Measurements from ENCODE around the gene TUBA1B. TPM values are rescaled to one million over a fixed set of nuclear protein-coding genes. Genes with fewer than 3 reads are reported as not detected.
"Not testable (repeated sequence)": the region's sequence is repeated elsewhere in the genome, so short reads cannot be mapped to it uniquely, and the experiment has no call there.

TUBA1B gene
- total RNA-seq, 1 donor from 2014 or later = 510 TPM

DNA sequence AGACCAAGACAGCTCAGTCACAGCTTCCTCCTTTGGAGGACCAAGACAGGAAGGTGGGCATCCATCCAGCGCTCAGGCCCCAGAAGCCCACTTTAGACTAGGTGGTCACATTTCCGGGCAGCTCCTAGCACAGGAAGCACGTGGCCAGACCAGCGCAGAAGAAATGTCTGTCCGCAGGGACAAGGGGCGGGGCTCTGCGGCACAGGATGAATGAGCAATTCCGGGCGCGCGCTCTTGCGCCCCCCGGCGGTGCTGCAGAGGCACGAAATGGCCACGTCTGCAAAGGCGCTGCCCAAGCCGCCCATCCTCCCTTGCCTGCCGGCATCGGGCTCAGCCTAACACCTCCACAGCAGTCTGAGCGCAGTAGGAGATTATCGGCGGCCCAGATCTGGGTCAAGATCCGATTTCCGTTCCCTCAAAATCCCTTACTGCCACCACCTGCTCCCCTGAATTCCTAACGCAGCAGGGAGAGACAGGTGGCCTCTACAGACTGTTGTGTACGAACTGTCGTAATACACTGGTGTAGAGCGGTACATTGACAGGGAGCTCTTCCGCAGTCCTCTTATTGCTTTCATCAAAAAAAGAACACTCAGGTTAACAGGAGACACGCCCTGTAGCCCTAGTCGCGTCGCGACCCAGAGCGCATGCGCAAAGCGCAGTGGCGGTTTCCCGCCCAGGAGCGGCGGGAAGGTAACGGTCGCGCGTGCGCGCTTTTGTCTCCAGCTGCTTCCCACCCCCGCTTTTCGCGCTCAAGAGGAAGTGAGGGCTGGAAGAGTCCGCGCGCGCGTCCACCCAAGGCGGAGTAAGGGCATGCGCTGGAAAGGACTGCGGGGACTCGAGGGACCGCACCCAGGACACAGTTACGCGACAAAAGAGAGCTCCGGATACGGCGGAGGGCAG, 794 bp downstream of the TUBA1B start:
- ATAC-seq (peak; percentile 86), DNase-seq (ENCODE audit: missing footprints) (peak; percentile 98)
- intact Hi-C loops (cut with DNase I) = loop anchor here (1.0 kb wide), 2 partner anchors 58 to 104 kb away; no protein-coding TSS in a partner anchor

DNA sequence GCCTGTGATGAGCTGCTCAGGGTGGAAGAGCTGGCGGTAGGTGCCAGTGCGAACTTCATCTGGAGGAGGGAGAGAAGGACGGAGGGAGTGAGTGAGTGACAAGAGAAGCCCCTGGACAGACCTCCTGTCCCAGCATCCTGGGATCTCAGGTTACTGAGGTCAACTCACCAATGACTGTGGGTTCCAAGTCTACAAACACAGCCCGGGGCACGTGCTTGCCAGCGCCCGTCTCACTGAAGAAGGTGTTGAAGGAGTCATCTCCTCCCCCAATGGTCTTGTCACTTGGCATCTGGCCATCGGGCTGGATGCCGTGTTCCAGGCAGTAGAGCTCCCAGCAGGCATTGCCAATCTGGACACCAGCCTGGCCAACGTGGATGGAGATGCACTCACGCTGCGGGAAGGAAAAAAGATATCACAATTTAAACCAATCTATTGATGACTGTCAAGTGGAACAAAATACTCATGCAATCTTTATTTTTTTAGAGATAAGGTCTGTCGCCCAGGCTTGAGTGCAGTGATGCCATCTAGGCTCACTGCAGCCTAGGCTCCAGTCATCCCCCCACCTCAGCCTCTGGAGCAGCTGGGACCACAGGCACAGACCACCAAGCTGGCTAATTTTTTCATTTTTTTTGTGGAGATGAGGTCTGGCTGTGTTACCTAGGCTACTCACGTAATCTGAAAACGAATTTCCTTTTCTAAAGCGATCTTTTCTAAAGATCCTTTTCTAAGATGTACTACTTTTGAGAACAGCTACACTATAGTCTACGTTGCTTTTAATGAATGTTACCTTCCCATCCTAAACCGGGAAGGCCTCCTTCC, 1.7 kb downstream of the TUBA1B start:
- DNase-seq (ENCODE audit: missing footprints) (no peak), ATAC-seq (no peak)
- intact Hi-C loops (cut with DNase I) = loop anchor here (1.0 kb wide), 1 partner anchor 59 kb away; no protein-coding TSS in a partner anchor

DNA sequence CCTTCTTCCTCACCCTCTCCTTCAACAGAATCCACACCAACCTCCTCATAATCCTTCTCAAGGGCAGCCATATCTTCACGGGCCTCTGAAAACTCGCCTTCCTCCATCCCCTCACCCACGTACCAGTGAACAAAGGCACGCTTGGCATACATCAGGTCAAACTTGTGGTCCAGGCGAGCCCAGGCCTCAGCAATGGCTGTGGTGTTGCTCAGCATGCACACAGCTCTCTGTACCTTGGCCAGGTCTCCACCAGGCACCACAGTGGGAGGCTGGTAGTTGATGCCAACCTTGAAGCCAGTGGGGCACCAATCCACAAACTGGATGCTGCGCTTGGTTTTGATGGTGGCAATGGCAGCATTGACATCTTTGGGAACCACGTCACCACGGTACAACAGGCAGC, 3.2 kb downstream of the TUBA1B start:
- ATAC-seq; DNase-seq (ENCODE audit: missing footprints); intact Hi-C loops (cut with DNase I): not testable (repeated sequence)

DNA sequence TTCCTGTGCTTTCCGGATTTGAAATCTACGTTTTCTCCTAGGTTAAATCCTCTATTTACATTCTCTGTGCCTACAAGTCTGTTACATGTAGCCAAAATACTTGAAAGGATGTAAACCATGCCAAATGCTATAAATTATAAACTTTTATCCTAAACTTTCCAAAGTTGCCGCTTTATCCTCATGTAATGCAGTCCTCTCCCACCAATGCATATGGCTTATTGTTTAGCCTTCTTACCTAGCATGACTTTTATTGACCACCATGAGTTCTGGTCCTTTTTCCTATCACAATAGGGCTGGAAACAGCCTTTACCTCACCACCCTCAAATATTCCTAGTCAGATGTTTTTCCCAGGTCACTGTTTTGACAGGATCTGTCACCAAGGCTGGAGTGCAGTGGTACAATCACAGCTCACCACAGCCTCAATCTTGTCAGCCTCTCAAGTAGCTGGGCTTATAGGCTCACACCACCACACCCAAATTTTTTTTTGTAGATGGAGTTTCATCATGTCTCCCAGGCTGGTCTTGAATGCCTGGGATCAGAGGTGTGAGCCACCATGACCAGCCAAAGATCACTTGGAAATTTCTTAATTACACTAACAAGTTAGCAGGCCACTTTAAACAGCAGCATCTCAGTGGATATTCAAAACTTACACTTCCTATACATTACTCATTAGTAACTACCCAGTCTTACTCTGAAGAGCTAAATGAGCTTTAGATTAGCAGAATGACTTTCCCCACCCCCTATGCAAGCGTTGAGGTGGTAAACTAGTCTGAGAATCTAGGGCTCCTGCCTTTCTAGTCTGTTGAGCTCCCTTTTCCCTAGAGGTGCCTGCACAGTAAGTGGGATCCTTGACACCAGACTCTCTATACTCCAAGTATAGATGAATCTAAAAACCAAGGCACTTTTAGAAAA, 4.1 kb downstream of the TUBA1B start:
- ATAC-seq (no peak), DNase-seq (ENCODE audit: missing footprints) (no peak)
- intact Hi-C loops (cut with DNase I) = no loop called here

DNA sequence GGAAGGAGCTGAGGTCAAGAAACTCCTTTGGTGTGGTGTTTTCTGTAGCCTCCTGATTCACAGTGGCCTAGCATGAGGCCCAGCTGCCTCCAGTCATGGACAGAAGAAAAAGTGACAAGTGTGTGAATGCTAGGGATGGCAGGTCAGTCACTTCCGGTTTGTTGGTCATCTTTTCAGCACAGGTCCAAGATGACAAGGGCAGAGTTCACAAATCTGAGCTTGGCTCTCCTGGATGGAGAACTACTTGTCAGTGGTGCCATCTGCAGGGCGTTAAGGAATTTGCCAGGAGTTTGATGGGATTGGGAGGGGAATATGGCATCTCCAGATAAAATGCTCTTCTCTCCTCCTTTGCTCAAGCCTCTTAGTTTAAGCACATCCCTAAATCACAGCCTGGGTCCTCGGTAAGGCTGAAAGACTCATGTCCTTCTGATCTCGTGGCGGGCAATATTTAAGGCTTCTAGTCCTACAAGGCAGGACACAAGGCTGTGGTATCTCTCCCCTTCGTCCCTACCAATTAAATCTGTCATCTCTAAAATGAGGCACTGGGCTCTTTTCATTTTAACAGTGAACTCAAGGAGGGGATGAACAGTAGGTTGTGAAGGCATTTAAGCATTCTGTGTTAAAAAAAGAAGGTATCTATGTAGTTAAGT, 10.0 kb downstream of the TUBA1B start:
- intact Hi-C loops (cut with DNase I) = loop anchor here (1.0 kb wide), 2 partner anchors 33 to 58 kb away; no protein-coding TSS in a partner anchor
- ATAC-seq = peak; percentile 54
- no peak for DNase-seq (ENCODE audit: missing footprints)

DNA sequence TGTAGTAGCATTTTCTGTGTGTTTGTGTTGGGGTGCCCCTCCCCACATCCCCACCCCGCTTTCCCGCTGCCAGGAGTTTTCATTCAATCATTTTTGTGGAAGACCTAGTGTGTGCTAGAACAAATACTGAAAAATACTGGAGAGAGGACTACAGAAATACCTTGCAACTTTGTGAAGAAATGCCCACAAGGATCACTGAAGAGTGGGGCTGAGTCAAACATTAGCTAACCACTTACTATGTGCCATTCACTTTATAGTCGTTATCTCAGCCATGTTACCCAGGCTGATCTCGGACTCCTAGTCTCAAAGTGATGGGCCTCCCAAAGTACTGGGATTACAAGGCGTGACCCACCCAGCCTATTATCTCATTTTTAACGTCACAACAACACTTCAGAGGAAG, 20.0 kb downstream of the TUBA1B start:
- ATAC-seq (no peak), DNase-seq (ENCODE audit: missing footprints) (no peak)
- intact Hi-C loops (cut with DNase I) = no loop called here

DNA sequence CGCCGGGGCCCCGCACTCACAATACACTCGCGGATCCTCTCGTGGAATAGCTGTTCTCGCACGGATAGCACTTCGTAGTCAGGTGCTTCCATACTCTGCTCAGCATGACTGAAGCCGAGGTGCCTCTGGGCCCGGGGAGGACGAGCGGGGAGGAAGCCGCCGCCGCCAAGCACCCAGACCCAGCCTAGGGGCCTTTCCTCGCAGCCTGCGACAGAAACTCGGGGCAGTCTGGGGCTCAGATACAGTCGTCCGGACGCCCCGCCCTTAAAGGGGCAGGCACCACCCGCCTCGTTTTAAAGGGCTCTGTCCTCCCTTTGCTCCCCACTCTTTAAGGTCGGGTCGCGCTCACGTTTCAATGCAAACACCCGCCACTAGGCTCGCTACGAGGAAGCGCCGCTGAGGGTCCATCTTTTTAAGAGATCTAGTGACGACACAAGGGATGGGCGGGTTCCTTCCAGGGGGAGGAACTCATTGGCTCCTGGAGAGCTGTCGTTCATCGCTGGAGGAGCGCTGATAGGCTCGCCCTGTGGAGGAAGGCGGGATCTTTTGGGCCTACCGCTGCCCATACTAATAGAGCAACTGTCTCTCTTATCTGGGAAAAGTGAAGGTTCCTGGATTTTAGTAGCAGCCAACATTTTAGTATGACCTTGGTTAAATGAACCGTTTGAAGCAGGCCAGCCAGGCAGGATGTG, 20.6 kb downstream of the TUBA1B start, which contains the start of gene LMBR1L:
TSS of gene LMBR1L (minus strand) at position 384 of the 692 bp plus-strand sequence. CDS start at position 92, 292 bp downstream.
- intact Hi-C loops (cut with DNase I) = no loop called here
- DNase-seq (ENCODE audit: missing footprints) (peak; percentile 97), ATAC-seq (peak; percentile 96)

DNA sequence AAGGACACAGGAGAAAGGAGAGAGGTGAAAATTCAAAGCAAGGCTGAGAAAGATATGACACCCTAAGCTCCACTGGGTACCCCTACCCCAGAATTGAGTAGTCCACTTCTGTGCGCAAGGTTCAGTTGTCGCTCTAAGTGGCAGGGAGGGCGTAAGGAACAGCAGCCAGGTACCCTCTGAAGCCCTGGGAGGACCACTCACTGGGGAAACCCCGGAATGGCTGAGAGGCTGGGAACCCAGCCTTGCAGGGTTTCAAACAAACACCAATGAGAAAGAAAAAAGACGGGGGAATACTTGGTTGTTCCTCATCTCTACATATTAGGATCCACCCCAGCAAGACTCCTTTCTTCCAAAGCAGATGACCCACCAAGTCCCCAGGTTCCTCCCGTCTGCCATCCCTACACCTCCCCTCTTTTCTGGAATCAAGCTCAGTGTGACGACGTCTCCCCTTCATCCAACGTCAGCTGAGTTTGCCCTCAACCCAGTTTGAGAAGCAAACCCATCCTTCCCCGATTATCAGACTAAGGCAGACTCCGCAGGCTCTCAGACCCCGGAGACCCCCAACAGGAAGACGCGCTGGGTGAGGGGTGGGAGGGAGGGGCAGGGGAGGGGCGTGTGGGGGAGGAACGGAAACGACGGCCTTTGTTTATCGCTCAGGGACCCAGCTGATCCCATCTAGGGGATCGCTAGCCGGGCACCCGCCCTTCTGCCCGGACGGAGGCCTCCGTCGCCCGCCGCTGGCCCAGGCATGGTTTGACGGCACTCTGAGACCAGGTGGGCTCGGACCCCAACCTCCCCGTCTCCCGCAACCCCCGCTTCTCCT, 21.3 kb downstream of the TUBA1B start:
- intact Hi-C loops (cut with DNase I) = no loop called here
- DNase-seq (ENCODE audit: missing footprints) = peak; percentile 75
- ATAC-seq = no peak

DNA sequence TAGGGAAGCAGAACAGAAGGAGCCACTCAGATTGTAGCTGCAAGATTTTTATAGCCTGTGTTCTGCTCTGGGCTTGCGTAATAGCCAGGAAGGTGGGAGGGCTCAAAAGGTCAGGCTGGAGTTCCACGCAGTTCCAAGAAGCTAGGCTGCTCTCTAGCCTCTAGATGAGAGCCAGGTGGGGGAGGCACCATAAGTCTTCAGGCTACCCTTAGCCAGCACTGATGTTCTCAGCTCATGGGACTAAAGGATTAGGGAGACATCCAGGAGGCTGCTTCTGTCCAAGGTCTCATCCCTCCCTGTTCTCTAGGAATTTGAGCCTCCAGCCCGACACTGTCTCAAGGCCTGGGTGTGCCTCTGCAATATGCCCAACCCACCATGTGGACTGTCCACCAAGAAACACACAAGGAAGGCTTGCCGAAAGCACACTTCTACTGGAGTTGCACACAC, 22.2 kb downstream of the TUBA1B start:
- DNase-seq (ENCODE audit: missing footprints) (no peak), ATAC-seq (peak; percentile 54)
- intact Hi-C loops (cut with DNase I) = no loop called here

DNA sequence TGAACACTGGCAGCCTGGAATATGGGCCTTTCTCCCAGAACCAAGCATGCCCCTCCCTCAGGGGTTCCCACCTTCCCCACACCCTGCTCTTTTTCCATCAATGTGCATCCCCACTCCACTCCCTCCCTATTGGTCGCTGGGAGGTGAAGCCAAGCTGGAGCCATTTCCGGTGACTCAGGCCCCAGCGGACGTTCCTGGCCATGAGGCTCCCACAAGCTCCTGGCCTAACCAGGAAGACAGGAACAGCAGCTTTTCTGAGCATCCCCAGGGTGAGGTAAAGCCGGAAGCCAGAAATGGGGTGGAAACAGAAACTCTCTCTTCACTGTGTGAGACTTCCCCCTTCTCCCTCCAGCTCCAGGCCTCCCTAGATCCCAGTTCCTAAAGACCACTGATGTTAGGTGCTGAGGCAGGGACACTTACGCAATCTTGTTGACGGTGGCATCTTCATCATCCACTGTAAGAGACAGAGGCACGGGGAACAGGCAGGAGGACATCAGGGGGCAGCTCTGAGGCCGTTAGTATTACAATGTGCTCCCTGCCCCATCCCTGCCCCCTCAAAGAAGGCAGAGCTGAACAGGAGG, 25.6 kb downstream of the TUBA1B start:
- ATAC-seq (no peak), DNase-seq (ENCODE audit: missing footprints) (no peak)
- intact Hi-C loops (cut with DNase I) = no loop called here

DNA sequence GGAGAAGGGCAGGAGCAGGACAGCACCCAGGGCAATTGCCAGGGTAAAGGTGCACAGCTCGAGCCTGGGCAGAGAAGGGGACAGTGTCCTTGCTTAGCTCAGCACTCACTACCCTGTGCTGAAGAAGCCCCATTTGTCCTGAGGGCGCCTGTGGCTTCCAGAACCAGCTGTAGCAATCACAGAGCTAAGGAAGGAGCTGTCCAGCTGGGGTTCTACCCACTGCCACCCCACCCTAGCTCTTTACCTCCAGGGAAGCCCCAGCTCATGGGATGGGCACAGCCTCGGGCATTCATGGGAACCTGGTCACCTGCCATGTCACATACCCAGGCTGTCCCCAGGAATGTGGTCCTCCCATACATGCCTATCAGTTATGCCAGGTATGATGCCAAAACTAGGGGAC, 26.4 kb downstream of the TUBA1B start:
- ATAC-seq (no peak), DNase-seq (ENCODE audit: missing footprints) (no peak)
- intact Hi-C loops (cut with DNase I) = no loop called here

DNA sequence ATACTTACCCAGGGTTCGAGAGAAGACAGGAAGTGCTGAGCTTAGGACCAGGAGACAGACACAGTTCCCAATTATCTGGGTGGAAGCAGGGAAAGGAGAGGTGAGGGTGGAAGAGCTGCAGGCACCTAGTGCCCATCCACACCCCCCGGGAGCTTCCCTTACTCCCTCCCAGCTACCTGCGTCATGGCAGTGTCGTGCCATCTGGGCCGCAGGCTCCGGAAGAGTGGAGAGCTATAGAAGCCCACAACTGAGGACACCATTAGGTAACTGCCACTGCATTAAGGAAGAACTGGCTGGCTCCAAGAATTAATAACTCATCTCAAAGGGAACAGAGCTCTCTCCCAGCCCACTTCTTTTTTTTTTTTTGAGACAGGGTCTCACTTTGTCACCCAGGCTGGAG, 30.8 kb downstream of the TUBA1B start:
- DNase-seq (ENCODE audit: missing footprints) = no peak
- intact Hi-C loops (cut with DNase I) = no loop called here
- no peak for ATAC-seq

DNA sequence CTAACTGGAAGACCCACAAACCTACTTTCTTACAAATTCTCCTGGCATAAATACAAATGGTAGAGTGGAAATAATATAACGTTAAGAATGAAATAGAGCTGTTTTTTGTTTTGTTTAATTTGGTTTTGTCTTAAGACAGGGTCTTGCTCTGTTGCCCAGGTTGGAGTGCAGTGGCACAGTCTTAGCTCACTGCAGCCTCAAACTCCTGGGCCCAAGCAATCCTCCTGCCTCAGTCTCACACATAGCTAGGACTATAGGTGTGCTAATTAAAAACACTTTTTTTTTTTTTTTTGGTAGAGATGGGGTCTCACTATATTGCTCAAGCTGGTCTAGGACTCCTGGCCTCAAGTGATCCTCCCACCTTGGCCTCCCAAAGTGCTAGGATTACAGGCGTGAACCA, 32.5 kb downstream of the TUBA1B start:
- ATAC-seq = no peak
- intact Hi-C loops (cut with DNase I) = no loop called here

DNA sequence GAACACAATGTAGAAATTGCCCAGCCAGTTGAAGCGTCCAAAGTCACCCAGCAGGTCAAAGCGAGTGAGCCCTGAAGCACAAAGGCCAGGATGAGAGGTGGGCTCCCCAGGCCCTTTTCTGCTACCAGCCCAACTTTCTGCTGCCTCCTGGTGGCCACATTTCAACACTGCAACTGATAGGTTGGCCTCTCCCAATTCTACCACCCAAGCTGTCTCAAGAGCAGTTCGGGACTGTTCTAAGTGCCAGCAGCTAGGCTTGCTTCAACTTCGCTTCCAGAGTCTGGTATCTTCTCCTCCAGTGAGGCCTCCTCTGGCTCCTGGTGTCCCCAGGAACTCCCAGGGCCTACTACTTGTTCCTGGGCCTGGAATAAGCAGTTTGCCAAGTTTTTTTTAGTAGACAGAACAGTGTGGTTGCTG, 33.2 kb downstream of the TUBA1B start:
- ATAC-seq = no peak
- DNase-seq (ENCODE audit: missing footprints) = no peak
- intact Hi-C loops (cut with DNase I) = no loop called here

More for the DNA sequence above, 32.5 kb downstream of the TUBA1B start:
- DNase-seq (ENCODE audit: missing footprints) = no peak

DNA sequence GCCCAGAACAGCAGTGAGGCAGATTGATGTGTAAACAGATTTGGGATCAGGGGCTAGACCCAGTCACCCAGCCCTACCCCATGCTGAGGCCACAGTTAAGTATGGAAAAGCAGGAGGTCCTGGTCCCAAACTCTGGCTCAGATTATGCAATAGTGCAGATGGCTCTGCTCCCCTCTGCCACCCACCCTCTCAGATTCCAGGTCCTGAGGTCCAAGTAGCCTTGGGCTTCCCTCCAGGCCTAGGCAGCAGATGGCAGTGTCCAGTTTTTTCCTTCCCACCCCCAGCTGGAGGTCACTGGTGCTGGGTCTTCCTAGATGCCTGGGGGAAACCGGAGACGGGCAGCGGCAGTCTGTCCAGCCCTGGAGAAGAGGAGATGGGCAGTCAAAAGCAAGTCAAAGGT, 33.8 kb downstream of the TUBA1B start:
- intact Hi-C loops (cut with DNase I) = no loop called here
- no peak for DNase-seq (ENCODE audit: missing footprints)
- no peak for ATAC-seq

DNA sequence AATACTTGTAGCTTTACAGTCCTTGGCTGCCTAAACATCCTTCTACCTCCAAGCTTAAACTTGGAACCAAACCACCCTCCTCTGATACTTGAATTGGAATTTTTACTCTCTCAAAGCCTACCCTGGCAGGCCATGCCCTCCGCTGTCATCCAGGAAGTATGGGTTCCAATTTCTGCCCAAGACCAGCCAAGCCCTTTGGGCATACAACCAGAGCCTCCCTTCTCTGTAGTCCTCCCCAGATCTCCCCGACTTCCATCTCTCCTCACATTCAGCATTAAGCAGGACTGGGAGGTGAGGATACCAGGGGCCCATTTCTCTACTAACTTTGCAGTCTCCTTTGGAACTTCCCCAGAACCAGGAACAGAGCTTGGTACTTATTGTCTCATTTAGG, 36.2 kb downstream of the TUBA1B start:
- no peak for ATAC-seq
- intact Hi-C loops (cut with DNase I) = no loop called here
- DNase-seq (ENCODE audit: missing footprints) = no peak
